CD4-positive, alpha-beta memory T cell (primary cell): ENCODE data around the gene FOLR1. TPM values are rescaled to one million over a fixed set of nuclear protein-coding genes. Genes with fewer than 3 reads are reported as not detected.
A peak's percentile ranks its signal among the peaks of the same experiment; 100 is the strongest.

Source experiments
- CTCF ChIA-PET: fragments of 350-600 bp; sonication (Branson Sonifier 250); formaldehyde crosslinking; loops from one replicate; lab custom pipeline; 2021; ENCODE audit warnings: inconsistent platforms; ENCODE audit not compliant: partially characterized antibody; lab: Charles Lee
- POLR2A ChIA-PET: fragments of 350-600 bp; sonication (Branson Sonifier 250); formaldehyde crosslinking; loops from one replicate; lab custom pipeline; 2021; ENCODE audit not compliant: partially characterized antibody; lab: Charles Lee
- DNase-seq, 5 donors: peaks; one replicate each; pipeline versions ENCODE4 v3.0.0 to v3.0.0-alpha.2; 2020 to 2022; ENCODE audit warnings: mixed read lengths in 1 of 5
- H3K27ac ChIP-seq: one replicate; pipeline ENCODE4 v1.7.0; 2013; ENCODE audit warnings: low read depth, low read length
- H3K27me3 ChIP-seq: 2 replicates; pipeline ENCODE4 v1.7.0; 2013; ENCODE audit warnings: mild to moderate bottlenecking, low read length, moderate library complexity; ENCODE audit not compliant: insufficient read depth
- H3K36me3 ChIP-seq: 2 replicates; pipeline ENCODE4 v1.7.0; 2013; ENCODE audit warnings: mild to moderate bottlenecking, low read length, moderate library complexity; ENCODE audit not compliant: insufficient read depth
- H3K4me1 ChIP-seq: 2 replicates; pipeline ENCODE4 v1.7.0; 2013; ENCODE audit warnings: mild to moderate bottlenecking, low read length, moderate library complexity; ENCODE audit not compliant: insufficient read depth
- H3K4me3 ChIP-seq, 2 donors: one replicate each; pipeline ENCODE4 v1.7.0; 2013; ENCODE audit warnings: low read length in 2 of 2, mild to moderate bottlenecking in 1 of 2
- H3K9me3 ChIP-seq, 2 donors: one replicate each; pipeline ENCODE4 v1.7.0; 2013; ENCODE audit warnings: low read length in 2 of 2, control low read depth in 1 of 2; ENCODE audit not compliant: control insufficient read depth in 1 of 2
- H3K27ac Mint-ChIP-seq, 7 donors: one replicate each; pipeline ENCODE4 v1.8.0; 2020 to 2021; ENCODE audit warnings: mixed read lengths in 7 of 7, mild to moderate bottlenecking in 6 of 7, inconsistent platforms in 3 of 7, moderate library complexity in 3 of 7
- H3K27me3 Mint-ChIP-seq, 2 donors: one replicate each; pipeline ENCODE4 v1.8.0; 2020 to 2021; ENCODE audit warnings: mixed read lengths in 2 of 2
- H3K36me3 Mint-ChIP-seq, 2 donors: one replicate each; pipeline ENCODE4 v1.8.0; 2020 to 2021; ENCODE audit warnings: mixed read lengths in 2 of 2, inconsistent platforms in 1 of 2, mild to moderate bottlenecking in 1 of 2
- H3K4me1 Mint-ChIP-seq, 4 donors: one replicate each; pipeline ENCODE4 v1.8.0; 2020 to 2021; ENCODE audit warnings: mixed read lengths in 4 of 4, mild to moderate bottlenecking in 1 of 4
- H3K4me3 Mint-ChIP-seq, 8 donors: one replicate each; pipeline ENCODE4 v1.8.0; 2020 to 2021; ENCODE audit warnings: mixed read lengths in 8 of 8, mild to moderate bottlenecking in 7 of 8, moderate library complexity in 6 of 8, inconsistent platforms in 3 of 8
- H3K9me3 Mint-ChIP-seq, 8 donors: one replicate each; pipeline ENCODE4 v1.8.0; 2020 to 2021; ENCODE audit warnings: mixed read lengths in 8 of 8, mild to moderate bottlenecking in 5 of 8, inconsistent platforms in 3 of 8, moderate library complexity in 1 of 8
- intact Hi-C: fragments of 100-400 bp; cut with micrococcal nuclease; formaldehyde crosslinking; loops from one replicate; pipeline ENCODE4 v1.15.1; 2023
- polyA plus RNA-seq, 2 donors: library from polyadenylated mRNA; unstranded; fragments of 300-500 nt; fragmentation: Illumina TruSeq; gene quantifications; one replicate each; pipeline ENCODE4 v1.2.3, GENCODE V29; 2021
- total RNA-seq, 2 experiments: library from RNA; stranded (reverse); gene quantifications; one replicate each; pipeline ENCODE4 v1.2.3, GENCODE V29; 2021

The FOLR1 gene
- total and polyA plus RNA-seq, 4 experiments from 2014 or later, result not detected

DNA sequence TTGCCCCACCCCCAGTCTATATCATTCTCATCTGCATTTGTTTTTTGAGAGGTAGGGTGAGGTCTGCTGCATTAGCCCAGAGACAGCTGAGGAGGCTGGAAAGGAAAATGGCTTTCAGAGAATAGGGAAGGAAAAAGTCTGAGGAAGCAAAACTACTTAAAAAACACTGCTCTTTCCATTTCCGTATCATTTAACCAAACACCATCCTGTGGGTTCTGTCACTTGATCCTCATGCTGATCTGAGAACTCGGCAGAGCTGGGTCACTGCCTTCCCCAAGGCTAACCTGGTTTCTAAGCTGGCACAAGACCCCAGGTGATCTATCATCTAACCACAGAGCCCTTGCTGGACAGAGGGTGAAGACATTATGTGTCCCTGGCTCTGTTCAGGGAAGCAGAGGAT is 25.9 kb downstream of the FOLR1 start:
- no peak overlapping the region for H3K4me3 Mint-ChIP-seq
- peaks cover 14 to 21% of the 10 kb centered on the region in 2 donors for H3K27me3 Mint-ChIP-seq
- no peak overlapping the region for H3K27ac Mint-ChIP-seq
- Histone ChIP-seq H3K4me3 (no peak overlapping the region), H3K9me3 (no peaks in the 10 kb centered on the region), H3K36me3 (no peaks in the 10 kb centered on the region), H3K27ac (no peak overlapping the region), H3K27me3 (peaks cover 3% of the 10 kb centered on the region), H3K4me1 (peaks cover 9% of the 10 kb centered on the region)
- DNase-seq, result no peak
- ChIA-PET POLR2A (no interaction called here), CTCF (no interaction called here)
- intact Hi-C loops, result loop anchor here (2.0 kb wide), 1 partner anchor 31 kb away; no protein-coding TSS in a partner anchor
- peaks cover 0 to under 1% of the 10 kb centered on the region in 2 donors for H3K36me3 Mint-ChIP-seq
- peaks cover 2 to 15% (median 6%) of the 10 kb centered on the region in 4 donors for H3K4me1 Mint-ChIP-seq
- H3K9me3 Mint-ChIP-seq, result peaks cover 0 to 3% (median 0%) of the 10 kb centered on the region in 8 donors

DNA sequence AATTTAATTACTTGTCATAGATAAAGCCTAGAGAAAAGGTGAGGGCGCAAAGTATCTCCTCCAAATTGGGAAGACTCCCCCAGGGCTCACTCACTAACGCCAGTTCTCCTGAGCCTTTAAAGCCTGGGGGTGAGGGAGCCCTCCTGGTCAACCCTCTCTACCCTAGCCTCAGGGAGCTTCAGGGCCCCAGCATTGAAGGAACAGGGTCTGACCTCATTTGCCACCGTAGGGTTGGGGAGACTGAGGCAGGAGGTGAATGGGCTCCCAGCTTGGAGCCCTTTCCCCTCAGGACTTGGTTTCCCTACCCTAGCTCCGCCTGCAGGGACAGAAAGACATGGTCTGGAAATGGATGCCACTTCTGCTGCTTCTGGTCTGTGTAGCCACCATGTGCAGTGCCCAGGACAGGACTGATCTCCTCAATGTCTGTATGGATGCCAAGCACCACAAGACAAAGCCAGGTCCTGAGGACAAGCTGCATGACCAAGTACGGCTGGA is 26.4 kb downstream of the FOLR1 start:
- intact Hi-C loops, result no loop called here
- peaks cover 0 to 3% (median 0%) of the 10 kb centered on the region in 8 donors for H3K9me3 Mint-ChIP-seq
- POLR2A ChIA-PET, result no interaction called here
- H3K27ac ChIP-seq, result no peak overlapping the region
- no peak overlapping the region for H3K4me3 ChIP-seq
- no peak overlapping the region for H3K4me3 Mint-ChIP-seq
- no peak overlapping the region for H3K27ac Mint-ChIP-seq
- peaks cover 14 to 21% of the 10 kb centered on the region in 2 donors for H3K27me3 Mint-ChIP-seq
- CTCF ChIA-PET, result no interaction called here
- peaks cover 0 to 2% of the 10 kb centered on the region in 2 donors for H3K36me3 Mint-ChIP-seq
- H3K4me1 Mint-ChIP-seq, result peaks cover 2 to 17% (median 7%) of the 10 kb centered on the region in 4 donors
- H3K9me3 ChIP-seq, result no peaks in the 10 kb centered on the region
- no peak for DNase-seq
- H3K36me3 ChIP-seq, result no peaks in the 10 kb centered on the region
- peaks cover 10% of the 10 kb centered on the region for H3K4me1 ChIP-seq
- H3K27me3 ChIP-seq, result peaks cover 3% of the 10 kb centered on the region

DNA sequence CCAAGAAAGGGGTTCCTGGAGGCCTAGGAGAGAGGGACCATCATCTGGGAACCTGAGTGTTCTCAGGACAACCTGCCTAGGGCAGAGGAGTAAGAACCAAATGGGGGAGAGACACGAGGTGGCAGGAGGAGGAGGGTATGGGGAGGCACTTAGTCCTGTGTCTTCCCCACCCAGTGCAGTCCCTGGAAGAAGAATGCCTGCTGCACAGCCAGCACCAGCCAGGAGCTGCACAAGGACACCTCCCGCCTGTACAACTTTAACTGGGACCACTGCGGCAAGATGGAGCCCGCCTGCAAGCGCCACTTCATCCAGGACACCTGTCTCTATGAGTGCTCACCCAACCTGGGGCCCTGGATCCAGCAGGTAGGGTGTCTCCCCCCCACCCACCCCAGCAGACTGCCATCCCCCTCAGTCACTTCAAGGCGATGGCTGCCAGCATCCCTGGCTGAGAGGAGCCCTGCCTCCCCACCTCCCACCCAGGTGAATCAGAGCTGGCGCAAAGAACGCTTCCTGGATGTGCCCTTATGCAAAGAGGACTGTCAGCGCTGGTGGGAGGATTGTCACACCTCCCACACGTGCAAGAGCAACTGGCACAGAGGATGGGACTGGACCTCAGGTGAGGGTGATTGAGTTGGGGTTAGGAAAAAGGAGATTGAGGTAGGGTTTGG is 28.9 kb downstream of the FOLR1 start:
- POLR2A ChIA-PET, result no interaction called here
- Histone ChIP-seq H3K9me3 (no peaks in the 10 kb centered on the region), H3K27me3 (peaks cover 3% of the 10 kb centered on the region), H3K4me1 (peaks cover 18% of the 10 kb centered on the region), H3K27ac (no peak overlapping the region), H3K36me3 (no peaks in the 10 kb centered on the region), H3K4me3 (no peak overlapping the region)
- H3K27ac Mint-ChIP-seq, result peak overlapping the region in 2 of 7 donors; percentile 47 to 79
- H3K4me1 Mint-ChIP-seq, result peaks cover 8 to 25% (median 16%) of the 10 kb centered on the region in 4 donors
- H3K4me3 Mint-ChIP-seq, result peak overlapping the region in 4 of 8 donors; percentile 40 to 67 (median 46)
- H3K27me3 Mint-ChIP-seq, result peaks cover 13 to 15% of the 10 kb centered on the region in 2 donors
- H3K9me3 Mint-ChIP-seq, result no peaks in the 10 kb centered on the region
- intact Hi-C loops, result loop anchor here (5.0 kb wide), 1 partner anchor 434 kb away; no protein-coding TSS in a partner anchor
- peaks cover 0 to 13% of the 10 kb centered on the region in 2 donors for H3K36me3 Mint-ChIP-seq
- CTCF ChIA-PET, result interaction anchor here (0.9 to 6.0 kb wide), 2 partner anchors 16 to 195 kb away, joined by 3 to 40 read pairs; no protein-coding TSS in a partner anchor
- DNase-seq, result no peak

DNA sequence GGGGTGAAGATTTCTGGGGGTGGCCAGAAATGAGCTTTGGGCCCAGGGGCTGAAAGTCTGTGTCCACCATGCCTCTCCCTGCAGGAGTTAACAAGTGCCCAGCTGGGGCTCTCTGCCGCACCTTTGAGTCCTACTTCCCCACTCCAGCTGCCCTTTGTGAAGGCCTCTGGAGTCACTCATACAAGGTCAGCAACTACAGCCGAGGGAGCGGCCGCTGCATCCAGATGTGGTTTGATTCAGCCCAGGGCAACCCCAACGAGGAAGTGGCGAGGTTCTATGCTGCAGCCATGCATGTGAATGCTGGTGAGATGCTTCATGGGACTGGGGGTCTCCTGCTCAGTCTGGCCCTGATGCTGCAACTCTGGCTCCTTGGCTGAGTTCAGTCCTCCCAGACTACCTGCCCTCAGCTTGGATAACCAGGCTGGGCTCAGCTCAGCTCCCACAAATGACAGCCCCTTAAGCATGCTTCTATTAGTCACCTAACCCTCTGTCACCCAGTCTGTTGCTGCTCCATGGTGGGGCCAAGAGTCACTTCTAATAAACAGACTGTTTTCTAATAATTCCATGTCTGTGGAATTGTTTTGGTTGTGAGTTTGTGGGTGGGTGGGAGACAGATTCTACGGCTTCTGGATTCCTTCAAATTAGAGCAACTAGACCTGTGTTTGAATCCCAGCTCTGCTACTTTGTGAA is 29.6 kb downstream of the FOLR1 start:
- Mint-ChIP-seq H3K36me3 (peaks cover 0 to 14% of the 10 kb centered on the region in 2 donors), H3K27me3 (peaks cover 10% of the 10 kb centered on the region in 2 donors), H3K4me1 (peaks cover 8 to 26% (median 18%) of the 10 kb centered on the region in 4 donors), H3K4me3 (no peak overlapping the region), H3K9me3 (no peaks in the 10 kb centered on the region), H3K27ac (peak overlapping the region in 5 of 7 donors; percentile 47 to 96 (median 95))
- CTCF ChIA-PET, result interaction anchor here (0.8 to 6.0 kb wide), 4 partner anchors 12 to 196 kb away, joined by 3 to 40 read pairs (median 10); no protein-coding TSS in a partner anchor
- Histone ChIP-seq H3K4me3 (no peak overlapping the region), H3K9me3 (no peaks in the 10 kb centered on the region), H3K27me3 (peaks cover 1% of the 10 kb centered on the region), H3K36me3 (no peaks in the 10 kb centered on the region), H3K27ac (no peak overlapping the region), H3K4me1 (peaks cover 19% of the 10 kb centered on the region)
- POLR2A ChIA-PET, result interaction anchor here (4.1 to 5.0 kb wide), 2 partner anchors 109 to 180 kb away, joined by 20 to 50 read pairs; partner anchors contain the start of gene ANAPC15
- no peak for DNase-seq
- intact Hi-C loops, result loop anchor here (2.0 to 5.0 kb wide), 2 partner anchors 293 to 434 kb away; partner anchors contain the start of genes RNF121 and XNDC1N

DNA sequence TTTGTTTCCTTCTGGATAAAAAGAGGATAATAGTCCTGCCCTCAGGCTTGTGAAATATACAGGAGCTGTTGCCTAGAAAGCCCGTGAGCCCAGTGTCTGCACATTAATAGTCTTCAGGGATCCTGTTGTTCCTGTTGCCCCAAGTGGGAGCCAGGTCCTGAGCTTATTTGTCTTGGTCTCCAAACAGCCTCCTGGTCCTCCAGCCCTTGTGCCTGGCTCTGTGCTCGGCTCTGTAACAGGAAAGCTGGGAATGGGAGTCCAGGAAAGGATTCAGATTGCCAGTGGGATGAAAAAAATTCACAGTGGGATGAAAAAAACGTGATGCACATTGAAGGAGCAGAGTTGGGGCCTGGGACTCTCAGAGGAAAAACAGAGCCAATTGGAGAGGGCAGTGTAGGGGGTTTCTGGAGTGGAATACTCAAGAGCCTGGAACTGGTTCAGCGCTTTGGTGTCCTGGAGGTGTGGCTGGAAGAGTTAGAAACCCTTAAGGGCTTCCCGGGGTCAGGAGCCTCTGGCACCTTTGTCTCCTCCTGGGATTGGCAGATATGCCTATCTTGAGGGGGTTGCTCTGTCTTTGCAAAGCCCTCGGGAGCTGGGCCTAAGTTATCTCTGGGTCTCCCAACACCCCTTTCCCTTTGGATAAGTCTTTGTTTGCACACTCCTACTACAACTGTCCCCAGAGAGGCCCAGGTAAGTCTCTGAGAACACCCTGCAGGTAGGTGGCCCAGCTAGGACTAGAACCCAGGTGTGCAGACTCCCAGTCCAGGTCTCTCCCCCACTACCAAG is 30.4 kb downstream of the FOLR1 start:
- Histone ChIP-seq H3K4me1 (peaks cover 19% of the 10 kb centered on the region), H3K27ac (peak overlapping the region; percentile 72), H3K36me3 (no peaks in the 10 kb centered on the region), H3K4me3 (peak overlapping the region; percentile 48 to 83), H3K9me3 (no peaks in the 10 kb centered on the region), H3K27me3 (no peaks in the 10 kb centered on the region)
- CTCF ChIA-PET, result interaction anchor here (0.8 to 6.0 kb wide), 9 partner anchors 11 to 197 kb away, joined by 3 to 40 read pairs (median 4); partner anchors contain the start of gene ANAPC15
- Mint-ChIP-seq H3K27me3 (peaks cover 5 to 9% of the 10 kb centered on the region in 2 donors), H3K4me3 (peak overlapping the region; percentile 89 to 96 (median 91)), H3K9me3 (no peaks in the 10 kb centered on the region), H3K4me1 (peaks cover 8 to 31% (median 20%) of the 10 kb centered on the region in 4 donors), H3K27ac (peak overlapping the region; percentile 89 to 96 (median 95)), H3K36me3 (peaks cover 0 to 14% of the 10 kb centered on the region in 2 donors)
- POLR2A ChIA-PET, result interaction anchor here (0.7 to 5.0 kb wide), 10 partner anchors 13 to 1425 kb away, joined by 3 to 50 read pairs (median 4); partner anchors contain the start of genes ANAPC15, DHCR7, RNF121 and XNDC1N
- intact Hi-C loops, result loop anchor here (2.0 to 5.0 kb wide), 2 partner anchors 293 to 435 kb away; partner anchors contain the start of genes RNF121 and XNDC1N
- peak in 1 of 5 donors; percentile 34 for DNase-seq

DNA sequence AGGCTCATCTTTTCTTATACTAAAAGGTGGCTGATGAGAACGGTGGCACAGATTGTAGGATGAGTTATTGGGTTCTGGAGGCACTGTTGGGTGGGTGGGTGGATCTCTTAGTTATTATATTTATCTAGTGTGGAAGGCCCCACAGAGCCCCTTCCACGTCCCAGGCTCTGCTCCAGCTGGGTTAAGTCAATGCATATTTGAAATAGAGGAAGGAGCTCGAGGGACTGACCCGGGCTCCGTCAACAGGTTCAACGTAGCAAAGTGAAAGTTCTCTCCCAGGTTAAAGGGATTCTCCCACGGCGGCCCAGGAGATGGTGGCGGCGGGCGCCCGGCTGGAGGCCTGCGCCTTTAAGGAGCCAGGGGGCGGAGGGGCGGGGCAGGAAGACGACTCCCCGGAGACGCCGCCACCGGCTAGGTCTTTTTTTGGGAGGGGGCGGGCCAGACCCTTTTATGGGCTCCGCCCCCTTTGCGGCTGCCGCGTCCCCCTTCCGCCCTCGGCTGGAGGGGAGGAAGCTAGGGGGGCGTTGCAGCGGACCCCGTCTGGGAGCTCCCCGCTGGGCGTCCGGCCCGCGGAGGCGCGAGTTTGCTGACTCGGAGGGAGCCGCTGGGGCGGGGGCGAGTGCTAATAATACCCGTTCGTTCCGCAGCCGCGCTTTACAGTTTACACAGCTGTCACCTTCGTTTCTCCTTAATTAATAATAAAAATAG is 31.1 kb downstream of the FOLR1 start:
- ChIA-PET CTCF (interaction anchor here (0.9 to 6.0 kb wide), 13 partner anchors 12 to 295 kb away, joined by 3 to 40 read pairs (median 4); partner anchors contain the start of genes ANAPC15 and XNDC1N), POLR2A (interaction anchor here (0.7 to 5.0 kb wide), 15 partner anchors 14 to 1424 kb away, joined by 3 to 50 read pairs (median 4); partner anchors contain the start of genes ANAPC15, DHCR7, RNF121 and XNDC1N)
- H3K9me3 Mint-ChIP-seq, result no peaks in the 10 kb centered on the region
- H3K4me3 Mint-ChIP-seq, result peak overlapping the region; percentile 89 to 96 (median 91)
- intact Hi-C loops, result loop anchor here (1.0 to 5.0 kb wide), 8 partner anchors 15 to 436 kb away; partner anchors contain the start of genes ANAPC15, CLPB, LRRC51 and NUMA1
- DNase-seq, result peak; percentile 91 to 95 (median 92)
- H3K27me3 ChIP-seq, result no peaks in the 10 kb centered on the region
- H3K27me3 Mint-ChIP-seq, result peaks cover 0 to 7% of the 10 kb centered on the region in 2 donors
- H3K9me3 ChIP-seq, result no peaks in the 10 kb centered on the region
- H3K4me1 Mint-ChIP-seq, result peaks cover 8 to 31% (median 19%) of the 10 kb centered on the region in 4 donors
- peak overlapping the region; percentile 89 to 96 (median 95) for H3K27ac Mint-ChIP-seq
- peaks cover 0 to 19% of the 10 kb centered on the region in 2 donors for H3K36me3 Mint-ChIP-seq
- peaks cover 19% of the 10 kb centered on the region for H3K4me1 ChIP-seq
- peak overlapping the region; percentile 72 for H3K27ac ChIP-seq
- H3K4me3 ChIP-seq, result peak overlapping the region; percentile 48 to 83
- no peaks in the 10 kb centered on the region for H3K36me3 ChIP-seq
